Endothelial cell of umbilical vein (primary cell): ENCODE measurements around the gene GTF3C5. TPM values are rescaled to one million over a fixed set of nuclear protein-coding genes. Genes with fewer than 3 reads are reported as not detected.
A peak's percentile ranks its signal among the peaks of the same experiment; 100 is the strongest.

Experiments used
- BruUV-seq: library from RNA; stranded (reverse); fragments of 400-500 nt; replicated peaks from 2 replicates; lab custom pipeline; 2021; lab: Mats Ljungman, UMichigan
- CTCF ChIA-PET: fragments of 300-600, 350-600 bp; sonication (Branson Sonifier 250); formaldehyde crosslinking; loops from one replicate; lab custom pipeline; 2021; ENCODE audit warnings: antibody characterized with exemption, inconsistent platforms; lab: Charles Lee
- POLR2A ChIA-PET: fragments of 300-600, 350-600 bp; sonication (Branson Sonifier 250); formaldehyde crosslinking; loops from one replicate; lab custom pipeline; 2021; ENCODE audit warnings: antibody characterized with exemption, inconsistent platforms; lab: Charles Lee
- DNase-seq: peaks from one replicate; pipeline ENCODE4 v3.0.0-alpha.2; 2011; ENCODE audit warnings: low read depth, low spot score
- FAIRE-seq: peaks from 2 replicates; lab custom pipeline; 2011; peaks lifted over from hg19 to GRCh38; lab: Jason Lieb, UNC
- H2AFZ ChIP-seq: 2 replicates; pipeline ENCODE4 v1.6.0; 2012; ENCODE audit warnings: low read depth, low read length, control low read depth, inconsistent platforms
- H3K27ac ChIP-seq: 2 replicates; pipeline ENCODE4 v1.5.1; 2011; ENCODE audit warnings: low read depth, mild to moderate bottlenecking, control low read depth, low read length, moderate library complexity; ENCODE audit not compliant: insufficient read depth
- H3K27me3 ChIP-seq, 2 experiments: 2 replicates each; pipeline versions ENCODE4 v1.6.0 to v1.6.1; 2011; ENCODE audit warnings: low read length in 2 of 2, mixed read lengths in 1 of 2; ENCODE audit not compliant: control insufficient read depth in 2 of 2, insufficient read depth in 2 of 2
- H3K36me3 ChIP-seq, 2 experiments: 2 replicates in 1 of 2; 3 replicates in 1 of 2; pipeline ENCODE4 v1.5.1; 2011; ENCODE audit warnings: low read length in 2 of 2, mild to moderate bottlenecking in 1 of 2, moderate library complexity in 1 of 2; ENCODE audit not compliant: control insufficient read depth in 2 of 2, insufficient read depth in 2 of 2; ENCODE audit errors: extremely low read depth in 1 of 2
- H3K4me1 ChIP-seq: 3 replicates; pipeline ENCODE4 v1.5.1; 2011; ENCODE audit warnings: mild to moderate bottlenecking, low read length; ENCODE audit not compliant: control insufficient read depth, insufficient read depth; ENCODE audit errors: extremely low read depth
- H3K4me2 ChIP-seq: 2 replicates; pipeline ENCODE4 v1.6.1; 2011; ENCODE audit warnings: low read length, control low read depth, mixed read lengths; ENCODE audit not compliant: insufficient read depth
- H3K4me3 ChIP-seq, 3 experiments: fragments of 200-600 bp in 1 of 3; sonication (generic), shearing (Covaris generic) in 1 of 3; replicated peaks in 1 of 3; 2 replicates each; pipeline ENCODE4 v1.5.1; 2011 to 2016; ENCODE audit warnings: control low read depth in 3 of 3, low read length in 3 of 3, mild to moderate bottlenecking in 2 of 3, inconsistent platforms in 1 of 3, low read depth in 1 of 3, moderate library complexity in 1 of 3; ENCODE audit not compliant: insufficient read depth in 1 of 3
- H3K79me2 ChIP-seq: 2 replicates; pipeline ENCODE4 v1.6.0; 2012; ENCODE audit warnings: low read length, inconsistent platforms; ENCODE audit not compliant: control insufficient read depth, insufficient read depth
- H3K9ac ChIP-seq: replicated peaks from 2 replicates; pipeline ENCODE3; 2011; ENCODE audit warnings: low read length, control low read depth; ENCODE audit not compliant: insufficient read depth; ENCODE audit errors: extremely low read depth
- H3K9me1 ChIP-seq: replicated peaks from 3 replicates; pipeline ENCODE4 v1.6.0; 2011; ENCODE audit warnings: mild to moderate bottlenecking, low read length; ENCODE audit not compliant: control insufficient read depth, insufficient read depth; ENCODE audit errors: extremely low read depth
- H3K9me3 ChIP-seq: replicated peaks from 2 replicates; pipeline ENCODE4 v1.5.1; 2012; ENCODE audit warnings: low read length, inconsistent platforms; ENCODE audit not compliant: control insufficient read depth, insufficient read depth
- H4K20me1 ChIP-seq: replicated peaks from 2 replicates; pipeline ENCODE3; 2011; ENCODE audit warnings: mild to moderate bottlenecking, low read length; ENCODE audit not compliant: control insufficient read depth, insufficient read depth; ENCODE audit errors: extremely low read depth
- CTCF ChIP-seq, 2 donors: IDR thresholded peaks; 1 replicate in 1 of 2; 2 replicates in 1 of 2; pipeline ENCODE4 v1.5.1; 2011; ENCODE audit warnings: low read length in 2 of 2, mild to moderate bottlenecking in 2 of 2, moderate library complexity in 2 of 2, control low read depth in 1 of 2, inconsistent platforms in 1 of 2, low read depth in 1 of 2; ENCODE audit not compliant: insufficient read depth in 1 of 2; ENCODE audit errors: extremely low read depth in 1 of 2
- EZH2 ChIP-seq: IDR thresholded peaks from 2 replicates; pipeline ENCODE4 v1.6.1; 2012; ENCODE audit warnings: borderline replicate concordance, low read depth, mild to moderate bottlenecking, moderate library complexity, low read length, inconsistent platforms; ENCODE audit not compliant: severe bottlenecking
- FOS ChIP-seq: IDR thresholded peaks from 2 replicates; pipeline ENCODE4 v1.6.1; 2011; ENCODE audit warnings: mild to moderate bottlenecking, low read length, moderate library complexity, borderline replicate concordance; ENCODE audit not compliant: insufficient read depth
- GATA2 ChIP-seq: IDR thresholded peaks from 2 replicates; pipeline ENCODE4 v1.7.0; 2011; ENCODE audit warnings: low read depth, mild to moderate bottlenecking, moderate library complexity, mixed read lengths, low read length; ENCODE audit not compliant: insufficient read length, insufficient read depth
- JUN ChIP-seq: IDR thresholded peaks from 2 replicates; pipeline ENCODE4 v1.6.1; 2011; ENCODE audit warnings: borderline replicate concordance, low read depth; ENCODE audit not compliant: insufficient read length, insufficient read depth
- MAX ChIP-seq: IDR thresholded peaks from 2 replicates; pipeline ENCODE4 v1.6.1; 2011; ENCODE audit not compliant: insufficient read depth, insufficient read length
- MYC ChIP-seq: IDR thresholded peaks from one replicate; pipeline ENCODE4 v1.6.1; 2011; ENCODE audit warnings: mild to moderate bottlenecking, low read depth, low read length
- POLR2A ChIP-seq: IDR thresholded peaks from 2 replicates; pipeline ENCODE4 v1.6.1; 2012; ENCODE audit warnings: low read depth, mild to moderate bottlenecking, control low read depth, low read length
- POLR2AphosphoS5 ChIP-seq: IDR thresholded peaks from 2 replicates; pipeline ENCODE4 v1.6.1; 2012; ENCODE audit warnings: low read depth, mild to moderate bottlenecking, control low read depth, low read length, moderate library complexity; ENCODE audit not compliant: insufficient read depth
- dilution Hi-C: fragments of 300-500 bp; cut with MboI; formaldehyde crosslinking; loops from one replicate; pipeline ENCODE4 v1.15.0; 2019; ENCODE audit warnings: low sequenced_read_pairs; ENCODE audit not compliant: extremely low pct_ligation_motif_present
- intact Hi-C: fragments of 100-400 bp; cut with micrococcal nuclease; formaldehyde crosslinking; loops from one replicate; pipeline ENCODE4 v1.10.0; 2022
- polyA plus RNA-seq, 4 experiments: library from polyadenylated mRNA; depleted of rRNA in 3 of 4; stranded (reverse) in 3 of 4; unstranded in 1 of 4; fragments of >200 nt; gene quantifications; 2 replicates each; pipeline versions ENCODE4 v1.2.1 to v1.2.3, GENCODE V29; 2011 to 2012; ENCODE audit warnings: missing spikeins in 1 of 4
- total RNA-seq: library from RNA; stranded (reverse); gene quantifications from 2 replicates; pipeline ENCODE4 v1.2.3, GENCODE V29; 2021

The GTF3C5 gene
- total and polyA plus RNA-seq, 2 donors (not counting 3 experiments of a cell fraction or from before 2014, with no cell fraction given): 65.6 to 73.8 TPM

GRCh38 chr9:133032171-133032570, 1.4 kb downstream of the GTF3C5 start:
- peaks cover 0 to 2% of the 10 kb centered on the region in 2 experiments for H3K36me3 ChIP-seq
- peaks cover 8% of the 10 kb centered on the region for H3K4me1 ChIP-seq
- H4K20me1 ChIP-seq: no peaks in the 10 kb centered on the region
- FAIRE-seq: no peak
- H3K4me2 ChIP-seq: peak overlapping the region; percentile 78
- no peak for DNase-seq
- no peak overlapping the region for H2AFZ ChIP-seq
- no peak overlapping the region for H3K27ac ChIP-seq
- dilution Hi-C loops (no loop called here), intact Hi-C loops (no loop called here)
- CTCF ChIA-PET: interaction anchor here (1.0 to 1.9 kb wide), 3 partner anchors 10 to 112 kb away, joined by 3 to 11 read pairs (median 3); no protein-coding TSS in a partner anchor
- peaks cover 64% of the 10 kb centered on the region for H3K79me2 ChIP-seq
- no peak overlapping the region for H3K9ac ChIP-seq
- no TSS peak for BruUV-seq
- POLR2A ChIA-PET: no interaction called here
- TF ChIP-seq POLR2A (no peak), JUN (no peak), MYC (no peak), POLR2AphosphoS5 (no peak), GATA2 (no peak), EZH2 (no peak), CTCF (IDR thresholded peaks at IDR 0.05; ENCODE audit: extremely low read depth in 1 of 2, insufficient read depth in 1 of 2, low read depth in 1 of 2, low read length in 2 of 2) (no peak), FOS (no peak), MAX (no peak)
- no peaks in the 10 kb centered on the region for H3K9me1 ChIP-seq
- no peaks in the 10 kb centered on the region for H3K9me3 ChIP-seq
- peak overlapping the region in 1 of 3 experiments; percentile 92 for H3K4me3 ChIP-seq
- no peaks in the 10 kb centered on the region for H3K27me3 ChIP-seq
